ENCODE results near the gene GPR155.

GPR155 gene

GRCh38 chr2:174486563-174487107, at the start of gene GPR155:
GPR155 (minus strand) TSS chr2:174487029; CDS start chr2:174481956, 5,073 bp downstream.
- no peak for DNase-seq (ENCODE audit: low read depth, low spot score)

GRCh38 chr2:174535757-174536703, 49.2 kb upstream of the GPR155 start:
- no peak for DNase-seq (ENCODE audit: low read depth, low spot score)

DNA sequence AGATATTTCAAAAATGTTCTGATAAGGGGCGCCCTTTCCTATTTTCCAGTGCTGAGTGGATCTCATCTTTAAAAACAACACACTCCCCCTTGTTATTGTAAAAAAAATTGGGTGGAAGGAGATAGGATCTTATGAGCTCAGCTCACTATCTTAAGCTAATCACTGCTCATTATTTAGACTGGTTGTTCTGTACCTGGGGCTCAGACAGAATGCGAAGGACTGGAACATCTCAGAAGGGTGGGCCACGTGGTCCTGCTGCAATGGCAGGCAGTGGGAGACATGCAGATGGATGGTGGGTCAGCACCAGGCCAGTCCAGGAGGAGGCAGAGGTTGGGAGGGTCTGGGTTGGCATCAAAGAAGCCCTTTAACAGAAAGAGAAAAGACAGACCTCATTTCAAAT, 48.3 kb upstream of the GPR155 start:
- DNase-seq (ENCODE audit: low read depth, low spot score): no peak

DNA sequence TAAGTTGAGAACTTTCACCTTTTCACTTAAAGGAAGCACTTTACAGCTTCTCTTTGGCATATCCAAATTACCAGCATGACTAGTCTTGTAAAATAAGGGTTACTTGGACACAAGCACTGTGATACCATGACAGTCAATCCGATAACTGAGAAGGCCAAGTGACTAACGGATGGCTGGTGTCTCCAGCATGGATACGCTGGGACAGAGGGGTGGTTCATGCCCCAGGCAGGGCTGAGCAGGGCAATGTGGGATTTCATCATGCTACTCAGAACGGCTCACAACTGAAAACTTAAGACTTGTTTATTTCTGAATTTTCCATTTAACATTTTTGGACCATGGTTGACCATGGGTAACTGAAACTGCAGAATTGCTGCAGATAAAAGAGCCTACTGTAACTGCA, 43.1 kb upstream of the GPR155 start:
- no peak for DNase-seq (ENCODE audit: low read depth, low spot score)

- no peak for DNase-seq (ENCODE audit: low read depth, low spot score)
Observed at GRCh38 chr2:174527959-174528358, 41.1 kb upstream of the GPR155 start.

GRCh38 chr2:174527101-174527721, 40.4 kb upstream of the GPR155 start:
- no peak for DNase-seq (ENCODE audit: low read depth, low spot score)

DNA sequence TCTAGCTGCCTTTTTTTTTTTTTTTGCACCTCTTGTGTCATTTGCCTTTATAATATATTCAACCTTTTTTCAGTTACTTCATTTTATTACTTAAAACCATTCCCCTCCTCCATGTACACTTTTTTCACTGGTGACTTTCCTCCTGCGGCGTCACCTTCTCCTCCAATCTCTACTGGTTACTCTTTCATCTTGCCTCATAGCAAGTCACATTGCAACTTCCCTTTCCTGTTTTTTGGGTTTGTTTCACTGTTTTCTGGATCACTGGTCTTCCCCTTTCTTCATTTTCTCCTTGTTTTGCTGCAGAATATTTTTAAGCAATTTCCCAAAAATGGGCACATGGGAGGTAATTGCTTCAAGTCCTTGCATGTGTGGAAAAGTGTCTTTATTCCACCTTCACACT, 37.7 kb upstream of the GPR155 start:
- DNase-seq (ENCODE audit: low read depth, low spot score): no peak

DNA sequence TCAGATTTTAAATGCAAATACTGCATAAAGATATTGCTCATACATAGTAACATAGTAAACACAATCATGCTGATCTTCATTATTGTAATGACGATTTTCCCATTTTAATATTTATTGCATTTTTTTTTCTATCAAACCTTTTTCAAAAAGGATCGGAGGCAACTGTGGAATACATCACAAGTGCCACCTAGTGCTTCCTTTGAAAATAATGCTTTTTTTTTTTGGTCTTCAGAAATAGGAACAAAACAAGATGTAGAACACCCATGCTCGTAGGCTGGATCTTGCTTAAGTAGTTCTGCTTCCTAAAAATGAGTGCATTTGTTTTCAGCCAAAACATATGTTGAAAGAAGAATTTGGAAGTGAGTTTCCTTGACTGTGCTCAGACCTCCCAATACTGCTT, 35.7 kb upstream of the GPR155 start:
- DNase-seq (ENCODE audit: low read depth, low spot score): no peak

GRCh38 chr2:174518395-174518794, 31.6 kb upstream of the GPR155 start:
- DNase-seq (ENCODE audit: low read depth, low spot score): no peak

GRCh38 chr2:174516501-174517378, 29.9 kb upstream of the GPR155 start:
- DNase-seq (ENCODE audit: low read depth, low spot score): no peak

GRCh38 chr2:174512345-174512744, 25.5 kb upstream of the GPR155 start:
- no peak for DNase-seq (ENCODE audit: low read depth, low spot score)

GRCh38 chr2:174511580-174512260, 24.9 kb upstream of the GPR155 start:
- DNase-seq (ENCODE audit: low read depth, low spot score): no peak

- no peak for DNase-seq (ENCODE audit: low read depth, low spot score)
Observed at GRCh38 chr2:174510583-174511189, 23.9 kb upstream of the GPR155 start.

DNA sequence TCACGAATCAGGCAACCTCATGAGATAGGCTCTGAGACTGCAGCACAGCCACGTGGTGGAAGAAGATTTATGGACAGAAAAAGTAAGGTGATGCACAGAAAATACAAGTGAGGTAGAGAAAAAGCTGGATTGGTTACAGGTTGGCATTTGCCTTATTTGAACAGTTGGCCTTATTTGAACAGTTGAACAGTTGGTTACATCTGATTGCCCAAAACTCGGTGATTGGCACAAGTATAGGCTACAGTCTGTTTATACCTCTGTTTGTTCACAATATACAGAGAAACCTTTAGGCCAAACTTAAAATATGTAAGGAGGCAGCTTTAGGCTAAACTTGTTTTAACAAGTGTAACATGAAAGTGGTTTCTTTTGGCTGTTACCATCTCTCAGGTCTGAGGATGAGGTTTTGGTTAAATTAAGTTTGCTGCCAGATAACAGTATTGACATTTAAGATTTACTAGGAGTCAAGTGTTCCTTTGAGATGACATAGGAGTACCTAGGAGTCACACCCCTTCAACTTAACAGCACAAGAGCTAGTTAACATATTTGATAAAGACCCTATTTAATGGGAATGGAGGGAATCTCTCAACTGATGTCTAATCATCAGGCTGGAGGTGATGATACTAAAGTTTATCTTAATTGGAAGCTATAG, 16.5 kb upstream of the GPR155 start:
- no peak for DNase-seq (ENCODE audit: low read depth, low spot score)

- DNase-seq (ENCODE audit: low read depth, low spot score): no peak
Observed at GRCh38 chr2:174499371-174499770, 12.5 kb upstream of the GPR155 start.

DNA sequence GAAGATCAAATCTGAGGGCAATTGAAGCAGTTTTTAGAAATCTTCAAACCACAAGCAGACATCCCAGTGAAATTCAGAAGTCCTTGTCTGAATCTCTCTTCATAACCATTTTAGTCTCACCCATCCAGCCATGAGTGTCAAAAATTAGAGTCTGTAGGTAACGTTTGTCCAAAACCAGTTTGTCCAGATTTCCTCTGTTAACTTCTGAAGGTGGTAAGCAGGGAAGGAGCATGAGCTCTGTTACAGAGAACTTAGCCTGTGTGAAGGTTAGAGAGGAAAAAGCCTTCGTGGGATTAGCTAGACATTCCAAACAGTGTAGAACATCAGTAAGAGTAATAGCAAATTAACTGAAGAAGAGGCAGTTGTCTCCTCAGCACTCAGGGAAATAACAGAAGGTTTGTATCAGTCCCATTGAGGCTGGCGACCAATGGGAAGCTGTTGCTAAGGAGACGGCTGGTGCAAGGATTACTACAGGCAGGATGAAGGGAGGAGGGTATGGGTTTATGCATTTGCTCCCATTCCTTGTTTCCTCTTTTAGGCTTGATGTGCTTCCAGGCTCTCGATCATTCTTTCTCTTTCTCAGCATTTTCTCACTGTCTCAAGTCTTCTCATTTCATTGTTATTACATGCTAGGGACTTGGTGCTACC, 8.7 kb upstream of the GPR155 start:
- no peak for DNase-seq (ENCODE audit: low read depth, low spot score)

- no peak for DNase-seq (ENCODE audit: low read depth, low spot score)
Observed at GRCh38 chr2:174493549-174494331, 6.9 kb upstream of the GPR155 start.

GRCh38 chr2:174492963-174493431, 6.2 kb upstream of the GPR155 start:
- no peak for DNase-seq (ENCODE audit: low read depth, low spot score)

DNA sequence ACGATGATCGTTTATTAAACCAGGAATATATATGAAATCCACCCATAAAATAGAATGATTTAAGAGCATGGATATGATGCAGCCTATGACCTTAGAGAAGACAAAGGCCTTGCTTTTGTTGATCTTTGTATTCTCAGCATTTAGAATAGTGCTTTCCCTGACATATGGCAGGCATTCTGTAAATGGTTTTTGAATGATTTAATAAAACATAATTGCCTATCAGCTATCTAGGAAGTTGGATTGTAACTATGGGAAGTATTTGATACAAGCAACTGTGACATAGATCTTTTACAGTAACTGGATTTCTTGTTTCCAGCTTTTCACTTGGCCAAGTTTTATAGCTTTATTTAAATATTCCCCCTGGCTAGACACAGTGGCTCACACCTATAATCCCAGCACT, 5.1 kb upstream of the GPR155 start:
- DNase-seq (ENCODE audit: low read depth, low spot score): no peak
